ENCODE data around the gene PPM1G. TPM values are rescaled to one million over a fixed set of nuclear protein-coding genes. Genes with fewer than 3 reads are reported as not detected.
"Not testable (repeated sequence)": the region's sequence is repeated elsewhere in the genome, so short reads cannot be mapped to it uniquely, and the experiment has no call there.

Gene PPM1G
- total RNA-seq, 3 donors from 2014 or later (not counting 1 experiment from before 2014, with no cell fraction given), result 63.9 to 73.8 (median 69.5) TPM

DNA sequence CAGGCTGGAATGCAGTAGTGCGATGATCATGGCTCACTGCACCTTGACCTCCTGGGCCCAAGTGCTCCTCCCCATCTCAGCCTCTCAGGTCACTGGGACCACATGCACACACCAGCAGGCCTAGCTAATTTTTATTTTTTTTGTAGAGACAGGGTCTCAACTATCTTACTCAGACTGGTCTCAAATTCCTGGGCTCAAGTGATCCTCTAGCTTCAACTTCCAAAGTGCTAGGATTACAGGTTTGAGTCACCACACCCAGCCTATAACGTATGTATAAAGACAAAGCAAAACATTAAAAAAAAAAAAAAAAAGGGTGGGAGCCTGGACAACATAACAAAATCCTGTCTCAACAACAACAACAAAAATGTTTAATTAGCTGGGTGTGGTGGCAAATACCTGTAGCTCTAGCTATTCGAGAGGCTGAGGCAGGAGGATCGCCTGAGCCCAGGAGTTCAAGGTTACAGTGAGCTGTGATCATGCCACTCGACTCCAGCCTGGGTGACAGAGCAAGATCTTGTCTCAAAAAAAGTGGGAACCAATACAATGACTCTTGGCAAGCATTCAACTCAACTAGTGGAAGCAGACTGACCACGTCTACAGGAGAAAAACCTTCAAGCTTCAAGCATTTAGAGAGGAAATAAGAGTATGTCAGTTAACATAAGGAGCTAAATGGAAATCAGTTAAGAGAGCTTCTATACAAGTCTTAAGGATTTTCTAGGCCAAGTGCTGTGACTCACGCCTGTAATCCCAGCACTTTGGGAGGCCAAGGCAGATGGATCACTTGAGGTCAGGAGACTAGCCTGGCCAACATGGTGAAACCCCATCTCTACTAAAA lies 55.4 kb downstream of the PPM1G start:
- no peaks in the 10 kb centered on the region for H3K9me3 ChIP-seq (ENCODE audit: control insufficient read depth, insufficient read depth, low read length)
- H3K4me1 Mint-ChIP-seq, result peaks cover 44 to 48% of the 10 kb centered on the region in 2 donors
- no peaks in the 10 kb centered on the region for H3K27me3 ChIP-seq (ENCODE audit: control insufficient read depth, insufficient read depth, low read length)
- H3K36me3 Mint-ChIP-seq, result no peaks in the 10 kb centered on the region
- DNase-seq, result no peak
- 85% methylated on average over 6 of the region's 7 CpGs for WGBS (ENCODE audit: insufficient coverage)
- peak overlapping the region in 1 of 2 donors; percentile 10 for H3K27ac Mint-ChIP-seq
- TF ChIP-seq, protein P1, sequence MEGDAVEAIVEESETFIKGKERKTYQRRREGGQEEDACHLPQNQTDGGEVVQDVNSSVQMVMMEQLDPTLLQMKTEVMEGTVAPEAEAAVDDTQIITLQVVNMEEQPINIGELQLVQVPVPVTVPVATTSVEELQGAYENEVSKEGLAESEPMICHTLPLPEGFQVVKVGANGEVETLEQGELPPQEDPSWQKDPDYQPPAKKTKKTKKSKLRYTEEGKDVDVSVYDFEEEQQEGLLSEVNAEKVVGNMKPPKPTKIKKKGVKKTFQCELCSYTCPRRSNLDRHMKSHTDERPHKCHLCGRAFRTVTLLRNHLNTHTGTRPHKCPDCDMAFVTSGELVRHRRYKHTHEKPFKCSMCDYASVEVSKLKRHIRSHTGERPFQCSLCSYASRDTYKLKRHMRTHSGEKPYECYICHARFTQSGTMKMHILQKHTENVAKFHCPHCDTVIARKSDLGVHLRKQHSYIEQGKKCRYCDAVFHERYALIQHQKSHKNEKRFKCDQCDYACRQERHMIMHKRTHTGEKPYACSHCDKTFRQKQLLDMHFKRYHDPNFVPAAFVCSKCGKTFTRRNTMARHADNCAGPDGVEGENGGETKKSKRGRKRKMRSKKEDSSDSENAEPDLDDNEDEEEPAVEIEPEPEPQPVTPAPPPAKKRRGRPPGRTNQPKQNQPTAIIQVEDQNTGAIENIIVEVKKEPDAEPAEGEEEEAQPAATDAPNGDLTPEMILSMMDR (IDR thresholded peaks at IDR 0.05), result no peak
- intact Hi-C loops (cut with micrococcal nuclease), result no loop called here
- H3K9me3 Mint-ChIP-seq, result no peaks in the 10 kb centered on the region
- no peaks in the 10 kb centered on the region for H3K27me3 Mint-ChIP-seq (ENCODE audit: low read depth in 2 of 2)
- no peak overlapping the region for H3K4me3 ChIP-seq (ENCODE audit: low read length)
- no peak for ATAC-seq
- peak overlapping the region; percentile 49 for H3K4me3 Mint-ChIP-seq
- no peak overlapping the region for H3K27ac ChIP-seq (ENCODE audit: low read length)
- peaks cover 2% of the 10 kb centered on the region for H3K36me3 ChIP-seq (ENCODE audit: control insufficient read depth, insufficient read depth, low read length)
- H3K4me1 ChIP-seq (ENCODE audit: control insufficient read depth, insufficient read depth, low read length), result peaks cover 25% of the 10 kb centered on the region

DNA sequence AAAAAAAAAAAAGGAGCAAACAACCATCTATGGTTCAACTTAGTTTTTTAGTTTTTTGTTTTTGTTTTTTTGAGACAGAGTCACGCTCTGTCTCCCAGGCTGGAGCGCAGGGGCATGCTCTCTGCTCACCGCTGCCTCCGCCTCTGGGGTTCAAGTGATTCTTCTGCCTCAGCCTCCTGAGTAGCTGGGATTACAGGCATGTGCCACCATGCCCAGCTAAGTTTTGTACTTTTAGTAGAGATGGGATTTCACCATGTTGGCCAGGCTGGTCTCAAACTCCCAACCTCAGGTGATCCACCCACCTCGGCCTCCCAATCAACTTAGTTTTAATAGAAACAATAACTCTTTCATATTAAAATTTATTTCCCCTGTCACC lies 56.0 kb downstream of the PPM1G start:
- H3K36me3 Mint-ChIP-seq; H3K27me3 ChIP-seq (ENCODE audit: control insufficient read depth, insufficient read depth, low read length); H3K4me3 ChIP-seq (ENCODE audit: low read length); ATAC-seq; H3K4me3 Mint-ChIP-seq; DNase-seq; H3K9me3 ChIP-seq (ENCODE audit: control insufficient read depth, insufficient read depth, low read length); H3K27me3 Mint-ChIP-seq (ENCODE audit: low read depth in 2 of 2); intact Hi-C loops (cut with micrococcal nuclease); H3K36me3 ChIP-seq (ENCODE audit: control insufficient read depth, insufficient read depth, low read length); H3K27ac ChIP-seq (ENCODE audit: low read length); H3K9me3 Mint-ChIP-seq: not testable (repeated sequence)
- 96% methylated on average over 5 of the region's 5 CpGs for WGBS (ENCODE audit: insufficient coverage)
- H3K4me1 ChIP-seq (ENCODE audit: control insufficient read depth, insufficient read depth, low read length), result peaks cover 25% of the 10 kb centered on the region
- Mint-ChIP-seq H3K4me1 (peaks cover 42 to 47% of the 10 kb centered on the region in 2 donors), H3K27ac (peak overlapping the region in 1 of 2 donors; percentile 10)

DNA sequence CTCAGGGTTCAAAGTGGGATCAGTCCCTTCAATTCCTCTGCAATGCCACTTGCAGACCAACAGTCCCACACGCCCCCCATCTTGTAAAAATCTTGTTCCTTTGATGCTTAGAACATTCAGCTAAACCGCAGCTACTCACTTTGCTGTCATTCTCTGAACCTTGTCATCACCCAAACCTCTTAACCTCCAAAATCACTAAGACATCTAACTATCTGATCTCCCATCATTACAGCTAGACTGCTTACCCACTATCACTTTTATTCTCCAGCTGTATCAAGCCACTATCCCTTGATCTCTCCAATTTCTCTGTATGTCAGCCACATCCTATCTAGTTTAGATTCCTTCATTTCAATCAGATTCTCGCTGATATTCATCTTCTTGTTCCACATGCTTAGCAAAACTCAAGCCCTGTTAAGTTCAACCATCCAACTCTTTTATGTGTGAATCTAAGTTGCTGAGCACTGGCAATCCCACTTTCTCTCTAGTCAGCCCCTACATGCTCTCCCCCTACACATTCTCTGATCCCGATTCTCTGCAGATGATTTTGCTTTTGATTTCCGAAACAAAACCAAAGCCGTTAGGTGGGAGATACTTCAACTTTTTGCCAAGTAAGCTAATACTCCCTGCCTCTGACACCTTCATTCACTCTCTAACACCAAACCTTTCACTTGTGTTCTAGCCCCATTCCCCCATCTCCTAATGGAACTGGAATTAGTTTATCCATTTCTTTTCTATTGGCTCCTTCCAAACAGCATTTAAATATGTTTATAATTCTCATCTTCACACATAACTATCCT lies 57.4 kb downstream of the PPM1G start:
- Histone ChIP-seq H3K4me3 (ENCODE audit: low read length) (no peak overlapping the region), H3K27me3 (ENCODE audit: control insufficient read depth, insufficient read depth, low read length) (no peaks in the 10 kb centered on the region), H3K4me1 (ENCODE audit: control insufficient read depth, insufficient read depth, low read length) (peaks cover 12% of the 10 kb centered on the region), H3K27ac (ENCODE audit: low read length) (no peak overlapping the region), H3K36me3 (ENCODE audit: control insufficient read depth, insufficient read depth, low read length) (peaks cover 2% of the 10 kb centered on the region), H3K9me3 (ENCODE audit: control insufficient read depth, insufficient read depth, low read length) (no peaks in the 10 kb centered on the region)
- ATAC-seq (no peak), DNase-seq (peak in 1 of 2 donors; percentile 38)
- WGBS (ENCODE audit: insufficient coverage), result 77% methylated on average over 6 of the region's 6 CpGs
- peak overlapping the region; percentile 9 to 41 for H3K27ac Mint-ChIP-seq
- no peaks in the 10 kb centered on the region for H3K27me3 Mint-ChIP-seq (ENCODE audit: low read depth in 2 of 2)
- H3K4me1 Mint-ChIP-seq, result peaks cover 38 to 45% of the 10 kb centered on the region in 2 donors
- TF ChIP-seq, protein P1 (IDR thresholded peaks at IDR 0.05), result no peak
- no peaks in the 10 kb centered on the region for H3K9me3 Mint-ChIP-seq
- H3K4me3 Mint-ChIP-seq, result no peak overlapping the region
- intact Hi-C loops (cut with micrococcal nuclease), result no loop called here
- H3K36me3 Mint-ChIP-seq, result no peaks in the 10 kb centered on the region

DNA sequence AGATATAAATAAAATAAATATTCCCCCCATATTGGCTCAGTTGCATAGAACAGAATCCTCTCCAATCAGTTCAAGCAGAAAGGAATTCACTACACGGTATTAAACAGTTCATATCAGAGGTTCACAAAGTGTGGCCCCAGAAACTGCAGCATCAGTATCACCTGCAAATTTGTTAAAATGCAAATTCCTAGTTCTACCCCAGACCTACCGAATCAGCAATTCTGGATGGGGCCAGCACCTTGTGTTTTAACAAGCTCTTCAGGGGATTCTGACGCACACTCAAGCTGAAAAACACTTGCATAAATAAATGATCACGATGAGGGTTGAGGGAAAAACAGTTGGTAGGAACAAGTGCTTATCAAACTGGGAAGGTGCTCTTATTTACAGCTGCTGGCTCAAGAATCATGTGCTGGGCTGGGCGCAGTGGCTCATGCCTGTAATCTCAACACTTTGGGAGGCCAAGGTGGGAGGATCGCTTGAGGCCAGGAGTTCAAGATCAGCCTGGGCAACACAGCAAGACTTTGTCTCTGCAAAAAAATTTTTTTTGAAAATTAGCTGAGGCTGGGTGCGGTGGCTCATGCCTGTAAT lies 59.2 kb downstream of the PPM1G start:
- Mint-ChIP-seq H3K27ac (no peak overlapping the region), H3K36me3 (no peaks in the 10 kb centered on the region), H3K27me3 (ENCODE audit: low read depth in 2 of 2) (no peaks in the 10 kb centered on the region), H3K9me3 (no peaks in the 10 kb centered on the region), H3K4me3 (no peak overlapping the region), H3K4me1 (peaks cover 25 to 30% of the 10 kb centered on the region in 2 donors)
- Histone ChIP-seq H3K27me3 (ENCODE audit: control insufficient read depth, insufficient read depth, low read length) (no peaks in the 10 kb centered on the region), H3K4me1 (ENCODE audit: control insufficient read depth, insufficient read depth, low read length) (peaks cover 3% of the 10 kb centered on the region), H3K36me3 (ENCODE audit: control insufficient read depth, insufficient read depth, low read length) (peaks cover 2% of the 10 kb centered on the region), H3K27ac (ENCODE audit: low read length) (no peak overlapping the region), H3K9me3 (ENCODE audit: control insufficient read depth, insufficient read depth, low read length) (no peaks in the 10 kb centered on the region), H3K4me3 (ENCODE audit: low read length) (no peak overlapping the region)
- ATAC-seq (no peak), DNase-seq (no peak)
- intact Hi-C loops (cut with micrococcal nuclease), result no loop called here
- 88% methylated on average over 7 of the region's 7 CpGs for WGBS (ENCODE audit: insufficient coverage)
- TF ChIP-seq, protein P1 (IDR thresholded peaks at IDR 0.05), result no peak
